C4-2B (cell line): Measurements from ENCODE around the gene ADCY2.

ENCODE experiments used
- H3K27ac ChIP-seq: fragments of 450-650 bp; 2 replicates; pipeline ENCODE4 v1.5.1; 2017
- ZFX ChIP-seq: fragments of 450-650 bp; IDR thresholded peaks from 2 replicates; pipeline ENCODE4 v1.6.1; 2017
- TF ChIP-seq, protein P1 (sequence below): fragments of 450-650 bp; conservative IDR thresholded peaks from 2 replicates; pipeline ENCODE4 v1.5.1; 2017; ENCODE audit warnings: mild to moderate bottlenecking

The ADCY2 gene

GRCh38 chr5:7824995-7825394 is 429.1 kb downstream of the ADCY2 start:
- TF ChIP-seq, protein P1, sequence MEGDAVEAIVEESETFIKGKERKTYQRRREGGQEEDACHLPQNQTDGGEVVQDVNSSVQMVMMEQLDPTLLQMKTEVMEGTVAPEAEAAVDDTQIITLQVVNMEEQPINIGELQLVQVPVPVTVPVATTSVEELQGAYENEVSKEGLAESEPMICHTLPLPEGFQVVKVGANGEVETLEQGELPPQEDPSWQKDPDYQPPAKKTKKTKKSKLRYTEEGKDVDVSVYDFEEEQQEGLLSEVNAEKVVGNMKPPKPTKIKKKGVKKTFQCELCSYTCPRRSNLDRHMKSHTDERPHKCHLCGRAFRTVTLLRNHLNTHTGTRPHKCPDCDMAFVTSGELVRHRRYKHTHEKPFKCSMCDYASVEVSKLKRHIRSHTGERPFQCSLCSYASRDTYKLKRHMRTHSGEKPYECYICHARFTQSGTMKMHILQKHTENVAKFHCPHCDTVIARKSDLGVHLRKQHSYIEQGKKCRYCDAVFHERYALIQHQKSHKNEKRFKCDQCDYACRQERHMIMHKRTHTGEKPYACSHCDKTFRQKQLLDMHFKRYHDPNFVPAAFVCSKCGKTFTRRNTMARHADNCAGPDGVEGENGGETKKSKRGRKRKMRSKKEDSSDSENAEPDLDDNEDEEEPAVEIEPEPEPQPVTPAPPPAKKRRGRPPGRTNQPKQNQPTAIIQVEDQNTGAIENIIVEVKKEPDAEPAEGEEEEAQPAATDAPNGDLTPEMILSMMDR = no peak
- no peak overlapping the region for H3K27ac ChIP-seq

DNA sequence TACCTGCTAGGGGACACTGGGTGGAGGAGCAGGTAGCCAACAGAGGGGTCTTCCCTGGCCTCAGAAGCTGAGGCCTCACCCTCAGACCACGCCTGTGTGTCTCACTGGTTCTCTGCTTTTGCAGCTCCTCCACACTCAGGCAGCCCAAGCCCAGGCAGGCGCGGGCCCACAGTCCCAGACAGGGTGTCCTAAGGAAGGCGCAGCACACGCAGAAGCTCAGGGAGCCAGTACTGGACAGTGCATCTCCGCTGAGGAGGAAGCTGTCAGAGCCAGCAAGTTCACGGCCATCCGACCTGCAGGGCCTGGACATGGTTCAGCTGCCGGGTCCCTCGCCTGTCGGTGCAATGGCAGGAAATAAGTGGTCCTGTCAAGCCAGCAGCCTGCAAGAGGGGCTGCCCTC is 429.7 kb downstream of the ADCY2 start:
- TF ChIP-seq ZFX = no peak
- TF ChIP-seq, protein P1 = no peak
- no peak overlapping the region for H3K27ac ChIP-seq

GRCh38 chr5:7827610-7828009 is 431.7 kb downstream of the ADCY2 start:
- TF ChIP-seq, protein P1 = peak; percentile 9; the same call in 1 of the 2 replicates
- no peak for TF ChIP-seq ZFX
- H3K27ac ChIP-seq = no peak overlapping the region

DNA sequence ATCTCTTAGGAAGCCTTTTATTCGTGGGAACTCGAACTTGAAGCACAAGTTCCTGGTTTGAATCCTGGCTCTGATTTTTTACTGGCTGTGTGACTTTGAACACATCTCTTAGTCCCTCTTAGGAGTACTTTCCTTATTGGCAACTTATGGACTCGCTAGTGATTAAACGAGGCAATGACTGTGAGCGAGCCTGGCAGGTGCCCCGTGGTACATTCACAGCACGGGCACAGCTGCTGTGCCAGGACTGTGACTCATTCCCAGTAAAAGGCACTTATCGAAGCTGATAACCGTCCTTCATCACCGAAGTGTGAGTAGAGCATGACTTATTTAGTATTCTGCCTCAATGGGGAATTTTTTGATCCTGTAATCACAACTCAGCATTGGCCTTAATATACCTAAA is 432.3 kb downstream of the ADCY2 start:
- TF ChIP-seq, protein P1 = no peak
- TF ChIP-seq ZFX = no peak
- H3K27ac ChIP-seq = no peak overlapping the region

- TF ChIP-seq, protein P1 = no peak
- no peak for TF ChIP-seq ZFX
- no peak overlapping the region for H3K27ac ChIP-seq
Measured at GRCh38 chr5:7834982-7835381, 439.0 kb downstream of the ADCY2 start.

DNA sequence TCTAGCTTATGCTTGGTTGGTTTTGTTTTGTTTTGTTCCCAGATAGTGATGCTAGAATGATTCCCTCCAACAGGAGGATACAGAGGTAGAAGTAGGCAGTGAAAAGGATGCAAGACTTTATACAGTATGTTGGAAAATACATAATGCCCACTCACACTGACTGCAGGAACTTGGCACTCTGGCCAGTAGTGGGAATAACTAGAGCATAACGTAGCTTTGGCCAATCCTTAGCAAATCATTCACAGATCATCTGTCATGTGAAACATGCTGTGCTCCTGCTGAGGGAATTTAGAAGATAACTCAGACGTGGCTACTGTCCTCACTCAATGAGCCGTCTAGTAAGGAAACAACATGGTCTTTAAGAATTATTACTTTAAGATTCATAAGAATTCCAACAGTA is 441.5 kb downstream of the ADCY2 start:
- H3K27ac ChIP-seq = no peak overlapping the region

GRCh38 chr5:7842531-7842930 is 446.6 kb downstream of the ADCY2 start:
- no peak overlapping the region for H3K27ac ChIP-seq
- TF ChIP-seq, protein P1 = no peak
- TF ChIP-seq ZFX = no peak

More for the DNA sequence above, 441.5 kb downstream of the ADCY2 start:
- TF ChIP-seq ZFX = no peak
- TF ChIP-seq, protein P1 = no peak
